ENCODE measurements around the gene LTN1.
"Not testable (repeated sequence)": the region's sequence is repeated elsewhere in the genome, so short reads cannot be mapped to it uniquely, and the experiment has no call there.

The LTN1 gene

DNA sequence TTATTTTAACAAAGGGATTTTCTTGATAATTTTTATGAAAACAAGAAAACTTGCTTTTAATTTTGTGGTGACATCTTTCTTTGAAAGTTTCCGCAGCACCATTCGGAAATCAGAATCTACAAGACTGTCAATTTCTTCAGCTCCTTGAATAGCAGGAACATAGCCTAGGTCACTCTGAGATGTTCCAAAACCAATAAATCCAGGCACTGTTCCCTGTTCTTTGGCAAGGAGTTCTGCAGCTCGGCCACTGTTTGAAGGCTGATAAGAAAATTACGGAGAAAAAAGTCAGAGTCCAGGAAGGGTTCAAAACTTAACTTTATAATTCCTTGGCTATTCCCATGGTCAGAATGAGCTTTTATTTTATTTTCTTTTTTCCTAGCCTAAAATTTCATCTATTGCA, 6.0 kb downstream of the LTN1 start:
- peak; percentile 69 for FAIRE-seq

DNA sequence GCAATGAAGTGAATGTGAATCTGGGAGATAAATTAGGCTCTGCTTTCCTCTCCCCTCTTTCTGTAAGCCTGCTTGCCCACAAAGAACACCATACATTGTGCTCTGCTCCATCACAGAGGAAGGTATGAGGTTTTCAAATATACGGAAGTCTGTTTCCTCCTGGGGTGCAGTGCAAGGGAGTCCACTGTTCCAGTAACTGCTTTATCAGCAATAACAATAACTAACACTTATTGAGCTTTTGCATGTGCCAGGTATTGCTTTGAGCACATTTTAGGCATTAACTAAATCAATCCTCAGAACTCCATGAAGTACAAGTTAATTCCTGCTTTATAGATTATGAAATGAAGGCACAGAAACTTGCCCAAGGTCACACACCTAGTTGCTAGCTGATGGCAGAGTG, 10.0 kb downstream of the LTN1 start:
- no peak for FAIRE-seq

DNA sequence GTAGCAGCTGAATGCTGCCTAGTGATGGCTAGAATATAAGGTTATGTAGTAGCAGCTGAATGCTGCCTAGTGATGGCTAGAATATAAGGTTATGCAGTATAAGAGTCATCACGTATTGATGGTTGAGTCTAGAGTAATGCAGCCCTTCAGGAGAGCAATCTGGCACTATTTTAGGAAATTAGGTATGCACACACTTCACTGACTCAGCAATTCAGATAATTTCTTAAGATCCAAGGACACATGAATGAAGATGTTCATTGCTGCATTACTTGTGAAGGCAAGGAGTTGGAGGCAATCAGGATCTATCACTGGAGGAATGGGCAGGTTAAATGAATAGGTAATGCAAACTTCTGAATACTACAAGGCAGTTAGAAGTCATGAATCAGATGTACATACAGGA, 13.6 kb downstream of the LTN1 start:
- FAIRE-seq: no peak

DNA sequence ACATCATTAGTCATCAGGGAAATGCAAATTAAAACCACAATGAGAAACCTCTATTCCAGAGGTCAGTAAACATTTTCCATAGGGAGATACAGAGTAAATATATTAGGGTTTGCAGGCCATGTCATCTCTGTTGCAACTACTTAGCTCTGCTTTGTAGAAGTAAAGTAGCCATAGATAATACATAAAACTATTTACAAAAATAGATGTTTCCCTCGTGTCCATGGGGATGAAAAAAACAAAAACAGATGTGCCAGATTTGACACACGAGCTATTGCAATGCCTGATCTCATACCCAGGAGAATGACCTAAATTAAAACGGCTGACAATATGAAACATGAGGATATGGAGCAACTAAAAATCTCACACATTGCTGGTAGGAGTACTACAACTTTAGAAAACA, 17.3 kb downstream of the LTN1 start:
- FAIRE-seq: no peak

DNA sequence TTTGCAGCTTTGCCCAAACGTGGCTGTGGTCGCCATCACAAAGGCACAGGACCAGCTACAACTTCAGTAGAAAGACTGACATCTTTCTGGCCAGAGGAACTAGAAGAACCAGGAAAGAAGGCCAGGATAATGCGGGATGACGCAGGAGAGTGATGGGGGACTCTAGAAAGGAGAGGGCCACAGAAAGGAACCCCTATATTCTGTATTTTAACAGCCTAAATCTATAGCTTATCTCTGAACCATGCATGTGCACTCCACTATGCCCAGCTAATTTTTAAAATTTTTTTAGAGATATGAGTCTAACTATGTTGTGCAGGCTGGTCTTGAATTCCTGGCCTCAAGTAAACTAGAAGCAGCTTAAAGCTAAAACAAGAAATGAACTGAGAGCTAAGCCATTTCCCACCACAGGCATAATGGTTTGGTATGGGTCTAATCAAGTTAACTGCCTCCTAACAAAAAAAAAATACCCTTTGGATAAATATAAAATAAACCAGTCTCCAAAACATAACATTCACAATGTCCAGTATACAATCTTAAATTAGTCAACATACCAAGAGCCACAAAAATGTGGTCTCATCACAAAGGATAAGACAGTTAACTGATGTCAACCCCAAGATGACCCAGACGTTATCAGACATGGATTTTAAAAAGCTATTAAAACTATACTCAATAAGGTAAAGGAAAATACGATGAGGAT, 18.0 kb downstream of the LTN1 start:
- no peak for FAIRE-seq

DNA sequence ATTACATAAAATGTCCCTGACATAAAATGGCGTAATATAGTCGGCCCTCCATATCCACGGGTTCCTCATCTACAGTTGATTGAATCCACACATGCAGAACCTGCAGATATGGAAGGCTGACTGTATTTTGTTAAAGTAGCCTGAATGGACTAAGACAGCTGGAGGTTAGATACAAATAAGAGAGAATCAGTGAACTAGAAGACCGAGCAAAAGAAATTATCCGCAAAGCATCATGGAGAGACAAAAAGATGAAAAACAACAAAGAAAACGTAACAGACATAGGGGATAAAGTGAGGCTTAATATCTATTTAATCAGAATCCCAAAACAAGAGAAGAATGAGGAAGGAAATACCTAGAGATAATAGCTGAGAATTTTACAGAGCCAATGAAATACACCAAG, 20.3 kb downstream of the LTN1 start:
- no peak for FAIRE-seq

DNA sequence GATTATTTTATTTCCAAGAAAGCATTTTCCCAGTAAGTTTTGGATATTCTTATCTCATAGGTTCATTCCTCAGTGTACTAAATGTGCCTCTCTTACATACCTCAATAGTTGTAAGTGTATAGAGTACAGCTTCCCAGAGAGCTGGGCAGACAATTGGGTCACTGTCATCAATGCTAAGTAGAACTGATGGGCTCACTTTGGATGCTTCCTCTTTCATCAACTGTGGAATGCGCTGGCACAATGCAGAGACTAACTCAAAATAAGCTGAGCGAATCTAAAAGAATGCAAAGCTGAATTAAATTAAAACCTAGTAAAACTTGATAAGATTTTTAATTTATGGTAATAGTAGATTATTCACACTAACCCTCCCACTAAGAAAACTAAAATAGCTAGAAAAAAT, 21.5 kb downstream of the LTN1 start:
- FAIRE-seq: no peak

DNA sequence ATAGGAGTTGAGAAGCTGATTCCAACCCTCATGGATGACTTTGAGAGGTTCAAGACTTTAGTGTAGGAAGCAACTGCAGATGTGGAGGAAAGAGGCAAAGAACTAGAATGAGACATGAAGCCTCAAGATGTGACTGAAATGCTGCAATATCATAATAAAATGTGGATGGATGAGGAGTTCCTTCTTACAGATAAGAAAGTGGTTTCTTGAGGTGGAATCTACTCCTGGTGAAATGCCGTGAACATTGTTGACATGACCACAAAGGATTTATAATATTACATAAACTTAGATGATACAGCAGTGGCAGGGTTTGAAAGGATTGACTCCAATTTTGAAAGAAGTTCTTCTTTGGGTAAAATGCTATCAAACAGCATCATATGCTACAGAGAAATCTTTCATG, 28.8 kb downstream of the LTN1 start:
- no peak for FAIRE-seq

DNA sequence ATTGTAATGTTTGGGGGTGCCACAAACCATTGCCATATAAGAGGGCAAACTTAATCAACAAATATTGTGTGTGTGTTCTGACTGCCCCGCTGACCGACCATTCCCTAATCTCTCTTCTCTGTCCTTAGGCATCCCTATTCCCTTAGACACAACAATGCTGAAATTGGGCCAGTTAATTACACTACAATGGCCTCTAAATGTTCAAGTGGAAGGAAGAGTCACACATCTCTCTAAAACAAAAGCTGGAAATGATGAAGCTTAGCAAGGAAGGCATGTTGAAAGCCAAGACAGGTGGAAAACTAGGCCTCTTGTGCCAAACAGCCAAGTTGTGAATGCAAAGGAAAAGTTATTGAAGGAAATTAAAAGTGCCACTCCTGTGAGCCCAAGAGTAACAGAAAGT, 30.2 kb downstream of the LTN1 start:
- FAIRE-seq: no peak

DNA sequence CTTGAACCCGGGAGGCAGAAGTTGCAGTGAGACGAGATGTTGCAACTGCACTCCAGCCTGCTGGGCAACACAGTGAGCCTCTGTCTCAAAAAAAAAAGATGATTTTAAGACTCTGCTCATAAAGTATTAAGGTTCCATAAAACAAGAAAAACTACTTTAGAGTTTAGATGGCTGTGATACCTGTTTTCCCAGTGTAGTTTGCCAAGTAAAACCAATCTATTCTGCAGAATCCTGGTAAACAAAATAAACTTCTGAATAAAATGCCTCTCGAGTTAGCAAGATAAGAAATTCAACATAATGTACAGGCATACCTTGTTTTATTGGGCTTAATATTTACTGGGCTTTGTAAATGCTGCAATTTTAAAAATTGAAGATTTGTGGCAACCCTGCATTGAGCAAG, 30.8 kb downstream of the LTN1 start:
- FAIRE-seq: no peak

DNA sequence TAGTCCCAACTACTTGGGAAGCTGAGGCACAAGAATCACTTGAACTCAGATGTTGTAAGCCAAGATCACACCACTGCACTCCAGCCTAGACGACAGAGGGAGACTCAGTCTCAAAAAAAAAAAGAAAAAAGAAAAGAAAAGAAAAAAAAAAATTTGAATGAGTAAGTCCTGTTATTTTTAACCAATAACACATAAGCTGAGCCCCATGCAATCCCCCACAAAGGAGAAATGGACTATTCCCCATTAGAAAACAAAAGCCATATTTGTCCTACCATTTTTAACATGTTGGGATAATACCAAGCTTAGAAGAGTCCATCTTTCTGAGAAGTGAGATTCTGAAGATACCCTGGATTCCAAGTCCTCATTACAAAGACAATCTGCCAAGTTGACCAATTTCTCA, 32.4 kb downstream of the LTN1 start:
- FAIRE-seq: no peak

DNA sequence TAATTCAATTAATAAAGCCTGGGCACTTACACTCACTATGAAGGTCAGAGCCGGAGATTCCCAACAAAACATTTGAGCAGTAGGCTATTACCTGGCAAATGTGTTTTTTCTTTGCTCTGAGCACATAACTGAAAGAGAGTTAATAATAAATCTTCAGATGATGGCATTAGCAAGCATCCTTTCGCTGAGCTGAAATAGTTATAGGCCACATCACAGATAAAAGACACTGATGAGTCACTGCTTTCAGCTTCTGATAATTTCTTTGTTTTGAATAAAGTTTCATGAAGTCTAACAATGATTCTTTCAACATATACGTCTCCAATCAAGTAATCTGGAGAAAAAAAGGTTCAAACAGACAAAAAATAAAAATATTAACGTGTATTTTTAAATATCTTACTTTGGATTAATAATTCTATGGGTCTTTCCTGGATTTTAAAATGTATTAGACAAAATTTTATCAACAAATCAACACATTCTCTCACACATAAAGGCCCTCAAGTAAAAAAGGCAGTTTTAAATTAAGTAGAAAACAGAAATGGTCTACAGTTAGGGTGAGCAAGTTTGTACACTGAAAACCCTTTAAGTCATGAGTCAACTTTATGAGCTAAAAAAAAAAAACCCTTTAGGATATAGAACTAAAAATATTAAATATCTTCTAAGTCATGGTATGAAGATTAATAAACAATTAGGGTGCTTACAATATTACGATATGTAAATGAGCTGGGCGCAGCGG, 33.1 kb downstream of the LTN1 start:
- peak; percentile 83 for FAIRE-seq

DNA sequence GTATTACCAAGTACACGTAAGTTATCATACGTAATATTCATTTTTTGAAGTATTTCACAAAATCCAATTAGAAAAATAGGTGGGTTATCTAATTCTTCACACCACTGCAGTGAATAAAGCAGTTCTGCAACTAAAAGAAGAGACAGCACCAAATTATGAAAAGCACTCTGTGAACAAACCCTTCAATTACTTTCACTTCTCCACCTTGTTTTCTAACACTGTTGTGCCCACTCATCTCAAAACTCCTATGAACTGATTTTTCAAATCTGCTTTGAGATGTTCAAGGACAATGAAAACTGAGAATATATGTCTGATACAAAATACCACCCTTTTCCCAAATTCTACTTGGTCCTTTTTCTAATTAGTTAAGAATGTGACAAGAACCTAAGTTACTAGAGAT, 39.4 kb downstream of the LTN1 start:
- FAIRE-seq: no peak

DNA sequence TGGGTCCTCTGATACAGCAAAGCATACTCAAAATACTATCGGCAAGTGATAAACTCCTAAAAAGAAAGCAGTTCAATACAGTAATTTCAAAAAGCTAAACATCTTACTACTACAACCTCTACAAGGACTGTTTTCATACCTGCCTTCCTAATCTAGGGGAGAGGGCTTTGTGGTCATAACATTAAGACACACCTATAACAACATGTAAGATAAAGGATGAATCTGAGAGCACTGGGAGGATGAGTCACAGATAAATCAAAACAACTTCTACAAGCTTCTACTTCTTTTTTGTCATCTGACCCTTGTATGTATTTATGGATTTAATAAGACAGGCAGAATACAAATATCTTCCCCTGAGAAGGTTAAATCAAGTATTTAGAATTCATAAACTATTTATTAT, 40.0 kb downstream of the LTN1 start:
- no peak for FAIRE-seq

DNA sequence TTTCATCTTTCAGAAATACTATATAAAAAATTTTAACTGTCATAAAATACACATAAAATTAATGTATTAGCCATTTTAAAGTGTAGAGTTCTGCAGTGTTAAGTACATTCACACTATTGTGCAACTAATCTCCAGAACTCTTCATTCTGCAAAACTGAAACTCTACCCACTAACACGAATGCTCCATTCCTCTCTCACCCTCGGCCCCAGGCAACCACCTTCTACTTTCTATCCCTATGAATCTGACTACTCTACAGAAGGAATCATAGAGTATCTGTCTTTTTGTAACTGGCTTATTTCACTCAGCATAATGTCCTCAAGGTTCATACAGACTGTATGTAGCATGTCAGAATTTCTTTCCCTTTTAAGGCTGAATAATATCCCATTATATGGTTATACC, 43.4 kb downstream of the LTN1 start:
- FAIRE-seq: no peak

DNA sequence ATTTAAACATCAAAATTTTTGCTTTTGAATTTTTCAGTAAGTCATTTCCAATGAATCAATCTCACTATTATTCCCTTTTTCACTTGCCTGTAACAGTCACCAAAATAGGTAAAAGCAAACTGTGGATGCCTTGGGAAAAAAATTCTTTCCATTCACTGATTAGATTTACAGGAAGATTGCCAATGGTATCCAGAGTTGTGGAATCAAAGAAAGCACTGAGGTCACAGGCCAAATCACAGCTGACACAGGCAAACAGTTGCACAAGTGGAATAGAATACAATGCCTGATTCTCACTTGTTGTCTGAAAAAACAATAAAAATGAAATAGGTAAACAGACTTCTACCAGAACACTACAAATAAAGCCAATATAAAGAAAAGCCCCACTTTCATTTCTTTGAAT, 48.4 kb downstream of the LTN1 start:
- no peak for FAIRE-seq

DNA sequence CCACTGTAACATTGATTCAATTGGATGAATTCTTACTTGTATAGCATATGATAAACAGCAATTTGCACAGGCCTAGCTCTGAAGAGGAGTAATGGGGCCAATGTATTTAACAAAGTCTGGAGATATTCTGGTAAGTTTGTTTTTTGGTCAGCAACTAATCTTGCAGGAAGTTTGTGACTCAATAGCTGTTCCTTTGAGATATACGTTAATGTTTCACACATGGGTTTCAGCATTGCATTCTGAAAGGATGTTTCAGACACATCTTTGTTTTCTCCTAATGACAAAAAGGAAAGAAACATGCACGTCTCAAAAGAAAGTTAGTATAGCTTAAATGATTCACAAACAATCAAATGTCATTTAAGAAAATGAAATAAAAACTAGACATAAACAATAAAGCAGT, 49.0 kb downstream of the LTN1 start:
- no peak for FAIRE-seq

DNA sequence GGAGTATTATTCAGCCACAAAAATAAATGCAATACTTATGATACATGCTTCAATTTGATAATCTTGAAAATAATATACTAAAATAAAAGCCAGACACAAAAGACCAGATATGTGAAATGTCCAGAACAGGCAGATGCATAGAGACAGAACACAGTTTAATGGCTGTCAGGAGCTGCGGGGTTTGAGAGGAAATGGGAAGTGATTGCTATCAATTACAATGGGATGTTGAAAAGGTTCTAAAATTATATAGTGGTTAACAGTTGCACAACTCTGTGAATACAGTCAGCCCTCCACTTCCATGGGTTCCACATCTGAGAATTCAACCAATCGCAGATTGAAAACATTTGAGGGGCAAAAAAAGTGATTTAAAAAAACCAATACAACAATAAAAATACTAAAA, 54.0 kb downstream of the LTN1 start:
- FAIRE-seq: no peak

DNA sequence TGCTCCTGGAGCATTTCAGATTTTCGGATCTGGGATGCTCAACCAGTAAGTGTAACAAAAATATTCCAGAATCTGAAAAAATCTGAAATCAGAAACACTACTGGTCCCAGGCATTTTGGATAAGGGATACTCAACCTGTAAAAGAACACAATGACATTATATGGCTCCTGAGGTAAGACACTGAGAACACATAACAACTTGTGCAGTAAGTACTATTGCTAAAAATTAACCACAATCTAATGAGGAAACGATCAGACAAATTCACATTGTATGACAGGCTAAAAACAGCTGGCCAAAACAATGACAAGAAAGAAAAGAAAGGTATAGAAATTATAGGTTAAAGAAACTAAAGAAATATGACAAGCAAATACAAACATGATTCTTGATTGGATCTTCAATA, 54.9 kb downstream of the LTN1 start:
- no peak for FAIRE-seq

DNA sequence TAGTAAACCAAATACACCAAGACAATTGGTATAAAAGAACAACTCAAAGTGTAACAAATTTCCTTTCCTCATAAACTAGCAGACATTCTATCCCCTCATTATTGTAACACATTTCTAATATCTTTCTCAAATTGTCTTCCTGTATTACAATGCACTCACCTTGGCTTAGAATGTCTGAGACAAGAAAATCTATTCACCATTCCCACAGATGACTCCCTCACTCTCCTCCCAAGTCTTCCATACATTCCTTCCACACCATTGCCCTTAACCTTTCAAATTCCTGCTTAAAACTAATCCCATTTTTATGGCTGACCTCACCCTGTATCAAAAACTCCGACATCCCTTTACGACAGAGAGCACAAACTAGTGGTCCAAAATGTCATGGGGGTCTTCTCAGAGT, 56.0 kb downstream of the LTN1 start:
- peak; percentile 100 for FAIRE-seq

DNA sequence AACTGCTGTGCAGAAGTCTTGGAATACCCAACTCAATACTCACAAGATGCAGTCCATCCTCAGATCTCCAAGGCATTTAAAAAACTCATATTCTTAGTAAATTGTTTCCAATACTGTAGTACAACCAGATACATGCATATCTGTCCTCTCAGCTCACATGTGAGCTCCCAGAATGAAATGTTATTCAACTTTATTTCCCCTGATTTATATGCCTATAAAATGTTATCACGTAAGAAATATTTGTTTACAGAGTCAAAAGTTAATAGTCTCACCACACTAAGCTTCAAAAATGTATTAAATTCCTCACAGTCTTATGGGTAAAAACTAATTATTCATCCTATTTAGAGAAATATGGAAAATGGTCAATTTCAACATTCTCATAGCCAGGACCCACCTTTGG, 56.6 kb downstream of the LTN1 start:
- FAIRE-seq: no peak

DNA sequence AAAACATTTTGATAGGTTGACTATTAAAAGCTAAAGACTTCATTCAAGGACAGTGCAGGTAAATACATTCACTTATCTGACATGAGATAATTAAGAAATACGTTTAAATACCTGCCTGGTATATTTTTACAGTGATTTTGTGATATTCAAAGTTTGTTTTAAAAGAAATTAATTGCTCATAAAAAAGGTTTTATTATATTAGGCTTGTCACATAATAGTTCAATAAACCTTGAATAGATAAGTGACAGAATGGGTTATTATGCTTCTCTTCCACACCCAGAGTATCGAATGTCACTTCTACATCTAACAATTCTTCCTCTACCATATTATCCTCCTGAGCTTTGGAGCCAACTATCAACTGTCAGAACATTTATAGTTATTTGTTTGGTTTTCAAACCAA, 60.0 kb downstream of the LTN1 start:
- FAIRE-seq: no peak

DNA sequence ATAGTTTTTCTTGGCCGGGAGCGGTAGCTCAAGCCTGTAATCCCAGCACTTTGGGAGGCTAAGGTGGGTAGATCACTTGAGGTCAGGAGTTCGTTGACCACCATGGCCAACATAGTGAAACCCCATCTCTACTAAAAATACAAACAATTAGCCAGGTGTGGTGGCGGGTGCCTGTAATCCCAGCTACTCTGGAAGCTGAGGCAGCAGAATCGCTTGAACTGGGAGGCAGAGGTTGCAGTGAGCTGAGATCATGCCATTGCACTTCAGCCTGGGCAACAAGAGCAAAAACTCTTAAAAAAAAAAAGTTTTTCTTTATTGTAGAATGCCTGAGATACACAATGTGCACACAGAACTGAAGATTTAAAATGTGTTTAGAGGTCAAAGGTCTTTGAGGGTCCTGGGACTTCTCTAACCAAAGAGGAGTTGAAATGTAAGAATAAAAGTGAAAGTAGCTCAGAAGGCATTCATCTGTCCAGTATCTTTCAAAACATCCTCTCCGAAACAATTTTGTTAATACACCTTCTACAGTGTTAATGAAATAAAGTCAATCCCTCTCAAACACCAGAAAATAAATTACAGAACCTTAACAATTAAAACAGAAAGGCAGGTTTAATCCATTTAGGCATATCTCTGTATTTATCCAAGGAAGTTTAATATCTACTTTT, 60.8 kb downstream of the LTN1 start:
- not testable (repeated sequence) for FAIRE-seq
